NOMO-1 (cell line): ENCODE measurements around the gene PDIA6.
"Not testable (repeated sequence)": the region's sequence is repeated elsewhere in the genome, so short reads cannot be mapped to it uniquely, and the experiment has no call there.

Experiments
- DNase-seq, 2 experiments: peaks; one replicate each; lab custom pipeline; 2025; ENCODE audit not compliant: unreplicated experiment in 2 of 2; lab: John Stamatoyannopoulos, UW

Gene PDIA6

DNA sequence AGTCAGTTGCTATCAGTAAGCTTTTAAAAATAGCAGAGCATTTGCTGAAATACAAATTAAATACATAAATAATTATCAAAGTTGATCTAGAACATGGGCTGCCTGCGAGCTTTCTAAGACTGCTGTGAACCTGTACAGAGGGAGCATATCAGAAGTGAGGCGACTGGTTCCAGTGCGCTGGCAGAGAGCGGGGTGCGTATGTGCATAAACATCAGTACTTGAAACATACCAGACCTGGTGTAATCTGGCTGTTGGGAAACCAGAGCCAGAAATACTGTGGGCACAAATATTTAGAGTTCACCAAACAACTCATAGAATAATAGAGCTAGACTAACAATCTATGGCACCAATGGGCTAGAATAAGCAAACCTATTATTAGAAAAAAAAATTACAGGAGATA is 27.3 kb downstream of the PDIA6 start:
- DNase-seq: no peak

GRCh38 chr2:10784719-10785118 is 27.9 kb downstream of the PDIA6 start:
- DNase-seq: no peak

- DNase-seq: no peak
Observed at GRCh38 chr2:10783421-10783820, 29.2 kb downstream of the PDIA6 start.

- DNase-seq: no peak
Observed at GRCh38 chr2:10781746-10782145, 30.8 kb downstream of the PDIA6 start.

GRCh38 chr2:10780821-10781220 is 31.8 kb downstream of the PDIA6 start:
- DNase-seq: not testable (repeated sequence)

- DNase-seq: no peak
Observed at GRCh38 chr2:10780491-10780820, 32.1 kb downstream of the PDIA6 start.

DNA sequence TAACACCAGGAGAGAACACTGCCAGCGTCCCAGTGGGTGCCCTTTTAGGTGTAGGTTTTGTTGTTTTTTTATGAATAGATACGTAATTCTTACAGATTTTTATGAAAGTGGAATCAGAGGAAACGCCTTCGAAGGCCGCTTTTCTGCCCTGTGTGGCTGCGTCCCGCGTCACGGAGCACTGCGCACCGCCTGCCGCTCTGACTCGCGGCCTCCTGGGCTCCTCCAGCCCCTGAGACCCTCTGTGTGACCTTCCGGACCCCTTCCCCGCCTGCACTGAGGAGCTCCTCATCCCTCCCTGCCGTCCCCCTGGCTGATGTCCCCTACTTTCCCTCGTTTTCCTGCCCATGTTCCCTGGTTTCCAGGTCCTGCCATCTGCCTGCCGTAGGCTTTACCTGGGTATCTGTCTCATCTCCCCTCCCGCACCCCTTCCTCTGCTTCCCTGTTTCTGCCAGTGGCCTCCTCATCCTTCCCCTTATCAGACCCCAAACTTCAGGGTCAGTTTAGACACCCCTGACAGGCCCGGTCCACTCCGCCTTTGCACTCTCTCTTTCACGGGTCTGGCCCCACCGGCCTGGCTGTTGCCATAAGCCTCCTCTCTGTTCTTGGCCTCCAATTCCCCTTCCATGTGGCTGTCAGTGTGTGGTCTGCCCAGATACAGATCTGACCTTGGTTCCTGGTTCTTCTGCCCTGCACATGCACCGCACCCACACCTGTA is 32.7 kb downstream of the PDIA6 start:
- no peak for DNase-seq

- DNase-seq: no peak
Observed at GRCh38 chr2:10778724-10779115, 33.9 kb downstream of the PDIA6 start.

GRCh38 chr2:10777842-10778723 is 34.5 kb downstream of the PDIA6 start:
- DNase-seq: no peak

- no peak for DNase-seq
Observed at GRCh38 chr2:10777111-10777841, 35.3 kb downstream of the PDIA6 start.

GRCh38 chr2:10776231-10776977 is 36.2 kb downstream of the PDIA6 start:
- DNase-seq: no peak

GRCh38 chr2:10775831-10776230 is 36.8 kb downstream of the PDIA6 start:
- DNase-seq: no peak

GRCh38 chr2:10775021-10775780 is 37.4 kb downstream of the PDIA6 start:
- DNase-seq: no peak

DNA sequence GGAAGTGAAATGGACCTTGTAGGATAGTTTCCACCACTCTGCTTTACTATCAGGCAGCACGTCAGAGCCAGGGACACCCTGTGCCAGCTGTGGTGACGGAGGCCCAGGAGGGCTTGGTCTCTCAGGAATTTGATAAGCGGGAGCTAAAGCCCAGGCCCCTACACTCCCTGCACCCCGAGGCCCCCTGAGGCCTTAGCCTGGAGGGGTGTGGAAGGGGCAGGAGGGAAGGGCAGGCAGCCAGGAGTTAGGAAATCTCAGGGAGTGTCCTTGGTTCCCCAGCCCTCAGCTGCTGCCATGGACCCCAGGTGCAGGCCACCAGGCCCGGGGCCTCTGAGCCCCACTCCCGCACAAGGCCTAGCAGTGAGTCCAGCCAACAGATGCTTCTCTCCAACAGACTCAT is 38.2 kb downstream of the PDIA6 start:
- no peak for DNase-seq

DNA sequence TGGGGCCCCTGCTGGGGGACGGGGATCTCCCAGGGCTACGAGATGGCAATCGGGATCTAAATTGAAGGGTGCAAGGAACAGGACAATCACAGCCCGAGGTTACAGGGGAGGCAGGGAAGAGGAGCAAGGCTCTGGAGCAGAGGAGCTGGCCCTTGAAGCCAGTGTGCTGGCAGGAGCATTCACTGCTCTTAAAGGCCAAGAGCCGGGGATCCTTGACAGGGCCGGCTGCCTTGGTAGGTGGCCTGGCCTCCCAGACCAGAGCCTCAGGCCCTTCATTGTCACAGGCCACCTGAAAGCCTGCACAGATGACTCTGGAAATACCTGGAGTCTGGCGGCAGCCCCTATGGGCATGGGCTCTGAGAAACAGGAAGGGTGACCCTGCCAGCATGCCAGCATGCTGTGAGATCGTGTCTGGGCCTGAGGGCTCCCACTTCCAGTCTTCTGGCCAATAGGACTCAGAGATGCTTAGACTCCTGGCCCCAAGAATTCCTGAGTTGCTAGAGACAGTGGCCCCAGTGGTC is 38.7 kb downstream of the PDIA6 start:
- no peak for DNase-seq

DNA sequence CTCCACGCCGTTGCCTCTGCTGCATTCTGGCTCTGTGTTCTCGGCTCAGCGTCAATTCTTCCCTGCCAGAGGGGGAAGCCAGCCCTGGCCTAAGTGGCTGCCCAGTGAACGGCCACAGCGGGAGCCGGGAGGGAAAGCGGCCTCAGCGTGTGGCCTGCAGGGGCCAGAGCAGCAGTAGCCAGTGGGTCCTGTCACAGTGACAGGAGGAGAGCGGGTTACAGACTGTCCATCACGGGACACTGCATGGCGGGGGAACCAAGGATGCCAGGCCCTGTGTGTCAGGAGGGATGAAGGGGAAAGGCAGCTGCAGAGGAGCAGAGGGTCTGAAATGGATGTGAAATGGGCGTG is 39.7 kb downstream of the PDIA6 start:
- no peak for DNase-seq

DNA sequence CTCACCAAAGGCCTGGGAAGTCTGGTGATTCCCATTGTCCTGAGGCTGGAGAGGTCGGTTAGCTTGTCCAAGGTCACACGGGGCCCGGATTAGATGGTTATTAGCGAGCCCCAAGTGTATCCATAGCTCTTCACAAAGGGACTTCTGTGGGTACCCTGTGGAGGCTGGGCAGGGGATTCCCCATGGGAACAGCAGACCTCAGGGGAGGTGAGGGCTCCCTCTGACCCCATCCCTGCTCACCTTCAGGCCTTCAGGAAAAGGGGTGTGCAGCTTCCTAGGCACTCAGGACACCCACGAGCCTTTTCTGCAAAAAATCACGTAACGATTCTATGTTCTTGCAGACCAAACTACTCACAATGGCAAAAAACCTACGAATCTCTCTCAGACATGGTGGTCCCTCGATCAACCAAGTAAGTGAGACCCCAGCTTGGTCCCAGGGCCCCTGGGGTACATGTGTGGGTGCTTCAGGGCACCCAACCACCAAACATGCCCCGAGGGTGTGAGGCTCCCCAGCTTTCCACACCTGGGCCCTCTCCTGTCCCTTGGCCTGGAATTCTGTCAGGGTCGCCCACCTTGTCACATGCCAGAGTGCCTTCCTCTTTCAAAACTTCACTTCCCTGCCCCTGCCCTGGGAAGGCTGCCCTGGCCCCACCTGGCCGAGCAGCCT is 40.3 kb downstream of the PDIA6 start:
- DNase-seq: no peak

DNA sequence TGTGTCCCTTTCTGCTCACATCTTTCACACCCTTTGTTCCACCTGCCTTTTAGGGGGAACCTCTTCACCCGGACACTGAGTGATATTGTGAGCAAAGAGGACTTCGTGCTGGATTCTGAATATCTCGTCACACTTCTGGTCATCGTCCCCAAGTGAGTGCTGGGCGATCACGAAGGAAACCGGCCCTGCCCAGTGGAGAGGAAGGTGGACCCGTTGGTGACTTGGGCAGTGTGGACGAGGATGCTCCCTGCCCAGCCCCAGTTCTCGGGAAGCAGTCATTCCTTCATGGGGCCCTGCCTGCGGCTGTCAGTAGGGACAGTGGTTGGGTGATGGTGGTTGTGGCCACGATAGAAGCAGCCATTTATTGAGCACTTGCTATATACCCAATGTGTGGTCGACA is 40.8 kb downstream of the PDIA6 start:
- no peak for DNase-seq

DNA sequence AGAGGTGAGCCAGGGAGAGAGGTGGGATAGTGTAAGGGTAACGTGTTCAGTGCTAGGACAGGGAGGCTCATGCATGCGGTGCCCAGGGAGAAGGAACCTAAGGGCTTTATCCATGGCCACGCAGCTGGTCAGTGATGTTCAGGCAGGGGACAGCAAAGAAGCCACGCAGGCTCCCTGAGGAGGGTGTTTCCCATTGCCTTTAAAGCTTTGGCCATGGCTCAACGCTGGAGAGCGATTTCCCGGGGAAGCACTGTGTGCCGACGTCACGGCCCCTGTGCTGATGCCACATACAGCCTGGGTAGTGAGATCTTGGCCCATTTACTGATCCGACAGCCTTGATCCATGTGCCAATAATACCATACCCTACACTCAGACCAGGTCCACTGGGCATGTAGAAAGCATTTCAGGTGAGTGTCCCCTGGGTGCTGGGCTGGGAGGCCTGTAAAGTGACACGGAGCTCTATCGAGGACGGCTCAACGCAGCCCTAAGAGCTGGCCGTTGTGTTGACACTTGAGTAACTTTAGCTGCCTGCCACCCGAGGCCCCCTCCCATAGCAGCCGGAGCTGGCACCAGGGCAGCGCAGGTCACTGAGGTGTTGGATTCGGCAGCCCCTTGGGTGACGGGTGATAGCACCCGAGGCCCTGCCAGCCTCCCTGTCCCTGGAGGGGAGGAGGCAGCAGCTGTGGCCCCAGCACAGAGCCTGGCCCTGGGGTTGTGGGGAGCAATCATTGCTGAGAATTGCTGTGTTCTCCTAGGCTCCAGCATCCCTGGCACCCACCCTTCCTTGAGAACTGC is 41.4 kb downstream of the PDIA6 start:
- DNase-seq: no peak
